Heart left ventricle (tissue), 16 donors: ENCODE results near the gene ZNF618. TPM values are rescaled to one million over a fixed set of nuclear protein-coding genes. Genes with fewer than 3 reads are reported as not detected.

Source experiments
- ATAC-seq, 4 donors: fragments of 200-7000 bp; cut with Tn5 transposase; one replicate each; pipeline ENCODE4 v1.9.1; 2020 to 2022; ENCODE audit warnings: moderate library complexity in 4 of 4, mild to moderate bottlenecking in 3 of 4, moderate number of reproducible peaks in 1 of 4
- DNase-seq, 5 donors: peaks; one replicate each; pipeline ENCODE4 v3.0.0-alpha.2; 2020
- H3K27ac ChIP-seq, 12 donors: fragments of 200-600 bp; sonication (generic) in 4 of 12; one replicate each; pipeline versions ENCODE4 v1.5.0 to v1.8.0; 2016 to 2022; ENCODE audit warnings: mild to moderate bottlenecking in 2 of 12
- H3K27me3 ChIP-seq, 9 donors: fragments of 200-600 bp; sonication (generic) in 2 of 9; one replicate each; pipeline versions ENCODE4 v1.5.1 to v1.8.0; 2016 to 2022; ENCODE audit warnings: mild to moderate bottlenecking in 3 of 9
- H3K36me3 ChIP-seq, 9 donors: fragments of 200-600 bp; sonication (generic) in 2 of 9; one replicate each; pipeline versions ENCODE4 v1.5.0 to v1.8.0; 2018 to 2022; ENCODE audit warnings: mild to moderate bottlenecking in 2 of 9
- H3K4me1 ChIP-seq, 12 donors: fragments of 200-600 bp; sonication (generic) in 4 of 12; one replicate each; pipeline versions ENCODE4 v1.5.0 to v1.8.0; 2016 to 2022; ENCODE audit warnings: mild to moderate bottlenecking in 3 of 12
- H3K4me3 ChIP-seq, 12 donors: fragments of 200-600 bp; sonication (generic) in 4 of 12; one replicate each; pipeline versions ENCODE4 v1.5.0 to v1.8.0; 2017 to 2022; ENCODE audit warnings: mild to moderate bottlenecking in 9 of 12, moderate library complexity in 4 of 12
- H3K9me3 ChIP-seq, 12 donors: fragments of 200-600 bp; sonication (generic) in 4 of 12; one replicate each; pipeline versions ENCODE4 v1.5.0 to v1.8.0; 2016 to 2022; ENCODE audit warnings: mild to moderate bottlenecking in 1 of 12
- POLR2A ChIP-seq, 2 donors: fragments of 450-650 bp; IDR thresholded peaks; one replicate each; pipeline ENCODE4 v1.6.1; 2017; ENCODE audit warnings: antibody characterized with exemption in 2 of 2, mild to moderate bottlenecking in 2 of 2, moderate library complexity in 2 of 2
- WGBS, 4 donors: extraction: QIAGEN DNeasy Blood & Tissue Kit in 2 of 4; methylation state at CpG; one replicate each; pipeline versions ENCODE4 v1.1.5 to v1.1.7; 2013 to 2018; 5-methylcytosine and 5-hydroxymethylcytosine counted together
- intact Hi-C, 10 donors: fragments of 100-400 bp; cut with DNase I; formaldehyde crosslinking; loops; one replicate each; pipeline versions ENCODE4 v1.11.1 to v1.14.2; 2022
- polyA plus RNA-seq, 2 donors: library from polyadenylated mRNA; stranded (reverse); fragments of 200-250 nt; gene quantifications; one replicate each; pipeline ENCODE4 v1.2.3, GENCODE V29; 2013
- total RNA-seq, 9 donors: library from RNA; depleted of rRNA in 2 of 9; stranded (reverse); fragments of >200 nt in 2 of 9; fragmentation: NEBNext Ultra II Directional in 3 of 9; extraction: Animal tissue kit (Norgen Biotek cat#: 25700) in 3 of 9; gene quantifications; one replicate each; pipeline versions ENCODE4 v1.1.0 to v1.2.4, GENCODE V29; 2016 to 2023
- TF ChIP-seq, protein P1 (sequence below), 12 donors: fragments of 200-600 bp; sonication (generic) in 4 of 12; IDR thresholded peaks; one replicate each; pipeline versions ENCODE4 v1.5.0 to v1.8.0; 2018 to 2022; ENCODE audit warnings: antibody characterized with exemption in 12 of 12, mild to moderate bottlenecking in 5 of 12
- donor health status: ischemic (EF 13 %, LVEDD 7.1; RV severe dilation, severe dysfunction).
- donor health status: healthy with polysubstance abuse.
- donor health status: DM: no; HTN: yes; CAD: no.
- donor health status: DM: no; HTN: no; CAD: no.
- donor health status: ischemic (EF 25% LVEDD 6.9; RV normal size, moderate dysfunction).
- donor health status: ischemic (EF 25% LVEDD 5.7; RV mildly dilated, moderate dysfunction).
- donor health status: healthy.
- donor health status: DM: yes; HTN: yes; CAD: no.
- donor health status: ischemic (EF 35%, LVEDD 5.7; RV mildly dilated, moderate dysfunction).
- donor health status: nonischemic (EF 11% LVEDD 7.7; RV severe dilation, severe dysfunction).
- donor health status: DM: yes; HTN: yes; CAD: no.
- donor health status: PGD.
- donor health status: ischemic (EF 29% LVEDD 5.4; RV normal size, mild dysfunction).
- donor health status: nonischemic (EF 23%, LVEDD 6.1; RV moderate dilation, normal function).

The ZNF618 gene
- total and polyA plus RNA-seq, 11 donors: 0.81 to 4.2 (median 1.7) TPM

DNA sequence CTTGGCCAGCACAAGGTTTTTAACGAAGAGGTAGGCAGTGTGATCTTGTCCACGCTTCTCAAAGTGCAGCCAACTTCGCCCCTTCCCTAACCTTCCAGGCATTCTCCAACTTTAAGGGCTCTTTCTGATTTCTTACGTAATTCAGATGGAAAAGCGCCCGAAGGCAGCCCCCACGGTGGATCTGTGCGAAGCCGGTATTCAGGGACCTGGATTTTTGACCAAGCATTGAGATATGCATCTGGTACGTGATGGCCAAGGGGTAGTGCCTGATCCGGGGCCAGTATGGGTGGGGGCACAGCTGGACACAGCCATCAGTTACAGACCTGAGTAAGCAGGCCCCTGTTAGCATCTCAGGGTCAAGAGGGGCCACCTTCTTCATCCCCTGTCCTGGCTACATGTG is 122.0 kb downstream of the ZNF618 start:
- intact Hi-C loops: loop anchor here in 1 of 10 donors (10.0 kb wide), 1 partner anchor 123 kb away; the partner anchor contains the start of gene ZNF618
- 90 to 93% (median 93%) methylated on average over 11 of the region's 11 CpGs for WGBS, 4 donors

DNA sequence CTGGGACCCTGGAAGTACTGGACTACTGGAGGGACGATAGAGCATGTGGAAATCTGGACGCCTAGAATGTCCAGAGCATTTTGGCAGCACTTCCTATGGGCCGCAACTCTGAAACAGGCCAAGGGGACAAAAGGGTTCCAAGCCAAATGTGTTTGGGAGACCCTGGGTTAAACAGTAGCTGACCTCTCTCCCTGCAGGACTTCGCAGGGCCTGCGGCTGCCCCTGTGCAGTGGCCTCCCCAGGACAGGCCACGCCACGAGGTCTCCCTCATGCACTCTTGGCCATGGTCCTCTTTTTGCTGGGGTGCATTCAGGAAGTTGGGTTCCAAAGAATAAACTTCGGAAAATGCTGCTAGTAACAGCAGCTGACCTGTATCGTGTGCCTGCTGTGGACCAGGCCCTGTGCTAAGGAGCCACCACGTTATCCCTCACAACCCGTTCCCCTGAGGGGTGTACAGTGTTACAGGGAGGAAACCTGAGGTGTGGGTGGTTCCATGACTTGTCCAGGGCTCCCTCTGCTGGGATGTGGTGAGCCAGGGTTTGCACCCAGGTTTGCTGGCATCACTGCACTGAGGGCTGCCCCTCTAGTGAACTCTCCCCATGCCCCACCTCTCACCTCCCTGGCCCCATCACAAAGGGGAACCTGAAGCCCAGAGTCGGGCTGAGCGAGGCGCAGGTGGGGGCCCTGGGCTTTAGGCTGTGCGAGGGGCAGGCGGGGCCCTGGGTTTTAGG is 122.6 kb downstream of the ZNF618 start:
- no peak overlapping the region for H3K27ac ChIP-seq
- peak in 1 of 5 donors; percentile 16 for DNase-seq
- H3K27me3 ChIP-seq: no peaks in the 10 kb centered on the region
- TF ChIP-seq, protein P1, sequence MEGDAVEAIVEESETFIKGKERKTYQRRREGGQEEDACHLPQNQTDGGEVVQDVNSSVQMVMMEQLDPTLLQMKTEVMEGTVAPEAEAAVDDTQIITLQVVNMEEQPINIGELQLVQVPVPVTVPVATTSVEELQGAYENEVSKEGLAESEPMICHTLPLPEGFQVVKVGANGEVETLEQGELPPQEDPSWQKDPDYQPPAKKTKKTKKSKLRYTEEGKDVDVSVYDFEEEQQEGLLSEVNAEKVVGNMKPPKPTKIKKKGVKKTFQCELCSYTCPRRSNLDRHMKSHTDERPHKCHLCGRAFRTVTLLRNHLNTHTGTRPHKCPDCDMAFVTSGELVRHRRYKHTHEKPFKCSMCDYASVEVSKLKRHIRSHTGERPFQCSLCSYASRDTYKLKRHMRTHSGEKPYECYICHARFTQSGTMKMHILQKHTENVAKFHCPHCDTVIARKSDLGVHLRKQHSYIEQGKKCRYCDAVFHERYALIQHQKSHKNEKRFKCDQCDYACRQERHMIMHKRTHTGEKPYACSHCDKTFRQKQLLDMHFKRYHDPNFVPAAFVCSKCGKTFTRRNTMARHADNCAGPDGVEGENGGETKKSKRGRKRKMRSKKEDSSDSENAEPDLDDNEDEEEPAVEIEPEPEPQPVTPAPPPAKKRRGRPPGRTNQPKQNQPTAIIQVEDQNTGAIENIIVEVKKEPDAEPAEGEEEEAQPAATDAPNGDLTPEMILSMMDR (IDR thresholded peaks at IDR 0.05): peak in 2 of 12 donors; percentile 12 to 14
- no peak for TF ChIP-seq POLR2A (IDR thresholded peaks at IDR 0.05)
- no peak overlapping the region for H3K4me3 ChIP-seq
- intact Hi-C loops: loop anchor here in 1 of 10 donors (10.0 kb wide), 1 partner anchor 124 kb away; the partner anchor contains the start of gene ZNF618
- H3K9me3 ChIP-seq: no peaks in the 10 kb centered on the region
- 72 to 87% (median 83%) methylated on average over 9 to 16 of the region's 16 CpGs for WGBS, 4 donors
- peaks cover under 1 to 33% (median 20%) of the 10 kb centered on the region in 12 donors for H3K4me1 ChIP-seq
- ATAC-seq: no peak
- peaks cover 0 to 6% (median 0%) of the 10 kb centered on the region in 9 donors for H3K36me3 ChIP-seq

More for the DNA sequence above, 122.0 kb downstream of the ZNF618 start:
- DNase-seq: peak in 1 of 5 donors; percentile 14
- no peak for TF ChIP-seq POLR2A (IDR thresholded peaks at IDR 0.05)
- TF ChIP-seq, protein P1 (IDR thresholded peaks at IDR 0.05): no peak
- ATAC-seq: no peak
- peaks cover 0 to 6% (median 0%) of the 10 kb centered on the region in 9 donors for H3K36me3 ChIP-seq
- H3K4me3 ChIP-seq: no peak overlapping the region
- no peaks in the 10 kb centered on the region for H3K9me3 ChIP-seq
- no peak overlapping the region for H3K27ac ChIP-seq
- no peaks in the 10 kb centered on the region for H3K27me3 ChIP-seq
- H3K4me1 ChIP-seq: peaks cover 6 to 33% (median 20%) of the 10 kb centered on the region in 12 donors

DNA sequence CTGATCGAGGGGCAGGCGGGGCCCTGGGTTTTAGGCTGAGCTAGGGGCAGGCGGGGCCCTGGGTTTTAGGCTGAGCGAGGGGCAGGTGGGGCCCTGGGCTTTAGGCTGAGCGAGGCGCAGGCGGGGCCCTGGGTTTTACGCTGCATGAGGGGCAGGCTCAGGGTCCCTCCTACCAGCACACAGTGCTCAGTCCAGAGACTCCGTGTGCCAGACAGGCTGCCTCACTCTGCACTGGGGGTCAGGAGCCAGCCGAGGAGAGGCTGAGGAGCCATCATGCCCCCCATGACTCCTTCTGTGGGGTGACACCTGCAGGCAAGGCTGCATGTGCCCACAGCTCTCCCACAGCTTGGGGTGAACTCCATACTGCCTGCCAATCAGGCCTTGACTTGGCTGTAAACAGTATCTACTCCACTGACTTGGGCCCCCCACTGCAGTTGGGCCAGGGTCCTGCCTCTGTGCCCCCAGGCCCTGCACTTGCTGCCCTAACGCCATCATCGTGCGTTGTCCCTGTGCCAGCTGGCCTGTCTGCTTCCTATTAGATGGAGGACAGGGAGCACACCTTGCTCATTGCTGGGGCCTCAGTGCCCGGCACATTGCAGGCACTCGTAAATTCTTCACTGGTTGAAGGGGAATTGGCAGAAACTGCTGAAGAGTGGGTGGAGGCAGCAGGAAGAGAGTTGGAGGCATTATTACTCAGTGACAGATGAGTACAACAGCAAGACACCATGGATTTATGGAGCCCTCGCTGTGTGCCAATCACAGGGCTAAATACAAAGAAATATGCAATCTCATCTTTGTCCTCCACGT is 123.3 kb downstream of the ZNF618 start:
- Histone ChIP-seq H3K36me3 (peaks cover 0 to 6% (median 0%) of the 10 kb centered on the region in 9 donors), H3K4me3 (no peak overlapping the region), H3K4me1 (peaks cover 0 to 32% (median 20%) of the 10 kb centered on the region in 12 donors), H3K27ac (no peak overlapping the region), H3K9me3 (no peaks in the 10 kb centered on the region), H3K27me3 (no peaks in the 10 kb centered on the region)
- ATAC-seq (no peak), DNase-seq (peak in 1 of 5 donors; percentile 14)
- WGBS, 4 donors: 92 to 96% (median 94%) methylated on average over 8 to 17 of the region's 17 CpGs
- intact Hi-C loops: loop anchor here in 3 of 10 donors (5.0 to 10.0 kb wide), 3 partner anchors 65 to 125 kb away; partner anchors contain the start of gene ZNF618 (in 2 of the 3)
- TF ChIP-seq POLR2A (IDR thresholded peaks at IDR 0.05): no peak
- TF ChIP-seq, protein P1 (IDR thresholded peaks at IDR 0.05): no peak
